IMR-90 (cell line): ENCODE measurements around the gene DPF3. TPM values are rescaled to one million over a fixed set of nuclear protein-coding genes. Genes with fewer than 3 reads are reported as not detected.
A peak's percentile ranks its signal among the peaks of the same experiment; 100 is the strongest.

Experiments
- ATAC-seq: fragments of 200-7000 bp; cut with Tn5 transposase; 2 replicates; pipeline ENCODE4 v1.9.1; 2020; ENCODE audit warnings: low read depth, mild to moderate bottlenecking, moderate library complexity
- BruUV-seq: library from RNA; stranded (reverse); fragments of 400-500 nt; replicated peaks from 2 replicates; lab custom pipeline; 2021; lab: Mats Ljungman, UMichigan
- CTCF ChIA-PET: fragments of 300-600 bp; formaldehyde crosslinking; extraction: SDS; loops from one replicate; lab custom pipeline; 2021; ENCODE audit warnings: antibody characterized with exemption; lab: Yijun Ruan, JAX
- POLR2A ChIA-PET: fragments of 300-600 bp; sonication (Branson Sonifier 250); formaldehyde crosslinking; loops from one replicate; lab custom pipeline; 2022; ENCODE audit warnings: antibody characterized with exemption; ENCODE audit not compliant: unreplicated experiment; lab: Charles Lee
- DNase-seq: peaks from one replicate; pipeline ENCODE4 v3.0.0; 2013
- H2AFZ ChIP-seq: replicated peaks from 2 replicates; pipeline ENCODE3; 2013; ENCODE audit warnings: low read length, mild to moderate bottlenecking; ENCODE audit not compliant: poor library complexity
- H2AK5ac ChIP-seq: 2 replicates; pipeline ENCODE4 v1.6.1; 2013; ENCODE audit warnings: low read depth, low read length, inconsistent platforms
- H2AK9ac ChIP-seq: replicated peaks from 2 replicates; pipeline ENCODE3; 2013; ENCODE audit warnings: mild to moderate bottlenecking, low read depth, low read length, moderate library complexity; ENCODE audit not compliant: poor library complexity
- H2BK120ac ChIP-seq: 2 replicates; pipeline ENCODE4 v1.6.1; 2013; ENCODE audit warnings: low read depth, low read length, inconsistent platforms
- H2BK15ac ChIP-seq: 3 replicates; pipeline ENCODE4 v1.6.1; 2013; ENCODE audit warnings: low read depth, low read length, inconsistent platforms
- H2BK20ac ChIP-seq: 2 replicates; pipeline ENCODE4 v1.6.1; 2013; ENCODE audit warnings: low read depth, mild to moderate bottlenecking, inconsistent platforms, low read length, moderate library complexity
- H2BK5ac ChIP-seq: 2 replicates; pipeline ENCODE4 v1.6.1; 2013; ENCODE audit warnings: mild to moderate bottlenecking, low read depth, low read length, inconsistent platforms; ENCODE audit not compliant: poor library complexity, severe bottlenecking
- H3K14ac ChIP-seq: replicated peaks from 2 replicates; pipeline ENCODE4 v1.6.1; 2013; ENCODE audit warnings: low read depth, low read length, inconsistent platforms
- H3K18ac ChIP-seq: 2 replicates; pipeline ENCODE4 v1.6.1; 2013; ENCODE audit warnings: low read depth, low read length, control low read depth
- H3K23ac ChIP-seq: 2 replicates; pipeline ENCODE4 v1.6.1; 2013; ENCODE audit warnings: low read depth, low read length, inconsistent platforms
- H3K27ac ChIP-seq: 2 replicates; pipeline ENCODE4 v1.5.1; 2013; ENCODE audit warnings: mild to moderate bottlenecking, control low read depth, low read length; ENCODE audit not compliant: insufficient read depth
- H3K27me3 ChIP-seq: 2 replicates; pipeline ENCODE4 v1.6.1; 2013; ENCODE audit warnings: low read length; ENCODE audit not compliant: control insufficient read depth, insufficient read depth
- H3K36me3 ChIP-seq: 2 replicates; pipeline ENCODE4 v1.6.1; 2013; ENCODE audit warnings: low read length, mixed read lengths; ENCODE audit not compliant: control insufficient read depth, insufficient read depth
- H3K4ac ChIP-seq: 2 replicates; pipeline ENCODE4 v1.6.1; 2013; ENCODE audit warnings: low read depth, low read length, inconsistent platforms
- H3K4me1 ChIP-seq: 2 replicates; pipeline ENCODE4 v1.6.1; 2013; ENCODE audit warnings: low read length, mixed read lengths; ENCODE audit not compliant: control insufficient read depth, insufficient read depth
- H3K4me2 ChIP-seq: 2 replicates; pipeline ENCODE4 v1.6.1; 2013; ENCODE audit warnings: low read depth, mild to moderate bottlenecking, control low read depth, low read length, moderate library complexity
- H3K4me3 ChIP-seq: 2 replicates; pipeline ENCODE4 v1.5.1; 2013; ENCODE audit warnings: low read depth, mild to moderate bottlenecking, control low read depth, low read length, moderate library complexity; ENCODE audit not compliant: insufficient read depth
- H3K56ac ChIP-seq: 2 replicates; pipeline ENCODE4 v1.6.1; 2013; ENCODE audit warnings: low read length, inconsistent platforms; ENCODE audit not compliant: insufficient read depth; ENCODE audit errors: extremely low read depth
- H3K79me1 ChIP-seq, 2 experiments: 2 replicates each; pipeline ENCODE4 v1.6.1; 2013; ENCODE audit warnings: low read length in 2 of 2, inconsistent platforms in 1 of 2, low read depth in 1 of 2
- H3K9ac ChIP-seq: 2 replicates; pipeline ENCODE4 v1.6.1; 2013; ENCODE audit warnings: low read depth, low read length, control low read depth
- H3K9me1 ChIP-seq: 2 replicates; pipeline ENCODE4 v1.6.1; 2013; ENCODE audit warnings: low read length, inconsistent platforms; ENCODE audit not compliant: insufficient read depth
- H3K9me3 ChIP-seq: 2 replicates; pipeline ENCODE4 v1.6.1; 2013; ENCODE audit warnings: low read length; ENCODE audit not compliant: control insufficient read depth, insufficient read depth
- H4K20me1 ChIP-seq: 2 replicates; pipeline ENCODE4 v1.6.1; 2013; ENCODE audit warnings: low read length, inconsistent platforms; ENCODE audit not compliant: insufficient read depth
- H4K5ac ChIP-seq: 2 replicates; pipeline ENCODE4 v1.6.1; 2013; ENCODE audit warnings: mild to moderate bottlenecking, low read depth, low read length, control low read depth
- H4K8ac ChIP-seq, 2 experiments: 2 replicates each; pipeline ENCODE4 v1.6.1; 2013; ENCODE audit warnings: low read depth in 2 of 2, low read length in 2 of 2, control low read depth in 1 of 2, inconsistent platforms in 1 of 2
- H4K91ac ChIP-seq: 2 replicates; pipeline ENCODE4 v1.6.1; 2013; ENCODE audit warnings: low read depth, low read length, inconsistent platforms; ENCODE audit not compliant: insufficient read depth
- CHD1 ChIP-seq: IDR thresholded peaks from 2 replicates; pipeline ENCODE4 v1.6.1; 2012; ENCODE audit warnings: low read depth, low read length, improper control_type of control experiment
- MAFK ChIP-seq: IDR thresholded peaks from 2 replicates; pipeline ENCODE4 v1.6.1; 2012; ENCODE audit warnings: low read depth, low read length, improper control_type of control experiment
- MXI1 ChIP-seq: IDR thresholded peaks from 2 replicates; pipeline ENCODE4 v1.6.1; 2012; ENCODE audit warnings: low read depth, mild to moderate bottlenecking, low read length, moderate library complexity, borderline replicate concordance
- NFE2L2 ChIP-seq: fragments of 150-350 bp; IDR thresholded peaks from 2 replicates; pipeline ENCODE4 v1.6.1; 2016; ENCODE audit warnings: low read depth, mild to moderate bottlenecking, low read length
- RCOR1 ChIP-seq: IDR thresholded peaks from 2 replicates; pipeline ENCODE4 v1.6.1; 2012; ENCODE audit warnings: mild to moderate bottlenecking, low read length, improper control_type of control experiment; ENCODE audit not compliant: insufficient replicate concordance
- WGBS, 2 experiments: methylation state at CpG; one replicate each; pipeline versions ENCODE4 v1.1.5 to v1.1.7; 2013; ENCODE audit warnings: missing lambda C conversion rate in 2 of 2; ENCODE audit not compliant: insufficient read length in 1 of 2; ENCODE audit errors: extremely low coverage in 2 of 2; 5-methylcytosine and 5-hydroxymethylcytosine counted together
- dilution Hi-C: fragments of 300-500 bp; cut with HindIII; formaldehyde crosslinking; loops from one replicate; pipeline ENCODE4 v1.14.3; 2018; ENCODE audit warnings: low sequenced_read_pairs; ENCODE audit not compliant: unreplicated experiment
- in situ Hi-C: fragments of 300-500 bp; cut with MboI; formaldehyde crosslinking; loops from 3 replicates; pipeline ENCODE4 v1.14.3; 2019; ENCODE audit warnings: low sequenced_read_pairs, inconsistent platforms, mixed read lengths
- intact Hi-C: fragments of 100-400 bp; cut with micrococcal nuclease; formaldehyde crosslinking; loops from 2 replicates; pipeline ENCODE4 v1.10.0; 2022
- polyA plus RNA-seq, 3 experiments: library from polyadenylated mRNA; depleted of rRNA; stranded (reverse); fragments of >200 nt; gene quantifications; 2 replicates each; pipeline ENCODE4 v1.2.3, GENCODE V29; 2012; ENCODE audit warnings: low replicate concordance in 1 of 3
- total RNA-seq: library from RNA; depleted of rRNA; stranded (reverse); fragments of >200 nt; gene quantifications from 2 replicates; pipeline ENCODE4 v1.2.3, GENCODE V29; 2012

The DPF3 gene
- total and polyA plus RNA-seq, 2 of the 4 experiments (the other 2 are of a cell fraction) = 30.5 to 32.8 TPM

DNA sequence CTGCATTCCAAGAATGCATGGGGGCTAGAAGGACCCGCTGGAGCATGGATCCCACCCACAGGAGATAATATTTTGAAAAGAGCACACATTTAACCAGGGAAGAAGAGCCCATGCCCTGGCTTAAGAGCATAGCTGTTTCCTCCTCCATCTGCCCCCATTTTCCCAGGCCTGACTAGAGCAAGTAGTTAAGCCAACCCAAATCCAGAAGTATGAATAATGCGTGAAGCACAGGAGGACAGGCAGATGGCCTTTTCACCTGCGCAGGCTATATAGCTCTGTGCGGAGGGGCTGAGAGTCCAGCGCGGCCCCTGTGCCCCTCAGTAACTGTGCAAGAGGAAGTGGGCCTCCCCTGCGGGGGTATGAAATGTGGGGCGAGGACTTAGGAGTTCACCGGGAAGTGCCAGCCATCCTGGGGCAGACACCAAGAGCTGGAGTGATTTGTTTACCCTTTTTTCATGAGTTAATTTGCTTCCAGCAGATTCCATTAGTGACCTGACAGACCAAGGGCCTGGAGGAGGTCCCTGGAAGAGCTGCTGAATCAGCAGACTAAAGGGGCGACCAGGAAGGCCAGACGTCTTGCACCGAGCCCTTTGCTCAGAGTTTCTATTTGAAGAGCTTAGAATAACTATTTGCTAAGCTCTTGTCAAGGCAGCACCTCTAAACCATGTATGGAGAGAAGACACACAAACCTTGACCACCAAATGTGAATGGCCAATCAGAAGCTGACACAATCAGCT is 37.2 kb downstream of the DPF3 start:
- Histone ChIP-seq H3K4me2 (no peak overlapping the region), H2BK5ac (no peak overlapping the region), H3K56ac (no peak overlapping the region), H2BK15ac (no peak overlapping the region), H3K9ac (no peak overlapping the region), H3K27ac (no peak overlapping the region), H2BK20ac (no peak overlapping the region), H4K5ac (no peak overlapping the region), H3K36me3 (peaks cover 2% of the 10 kb centered on the region; the same call in 1 of the 2 replicates), H2AK9ac (no peak overlapping the region), H3K18ac (no peak overlapping the region), H2BK120ac (no peak overlapping the region), H3K4ac (no peak overlapping the region), H3K23ac (no peak overlapping the region), H3K4me1 (peaks cover 3% of the 10 kb centered on the region; the same call in 1 of the 2 replicates), H3K9me1 (0 out of 2 replicates have a peak, but pooled peaks cover 5% of the 10 kb centered on the region), H2AFZ (no peak overlapping the region), H3K79me1 (peaks cover 45 to 65% of the 10 kb centered on the region in 2 experiments), H2AK5ac (no peak overlapping the region), H3K27me3 (no peaks in the 10 kb centered on the region), H3K4me3 (no peak overlapping the region), H3K9me3 (no peaks in the 10 kb centered on the region), H4K8ac (no peak overlapping the region), H4K20me1 (peaks cover 21% of the 10 kb centered on the region), H3K14ac (no peak overlapping the region), H4K91ac (no peak overlapping the region)
- ChIA-PET CTCF (interaction anchor here (0.5 kb wide), 1 partner anchor 46 kb away, joined by 5 read pairs; no protein-coding TSS in a partner anchor), POLR2A (no interaction called here)
- in situ Hi-C loops = no loop called here
- TF ChIP-seq RCOR1 = no peak
- no peak for TF ChIP-seq NFE2L2
- peak; percentile 32; the same call in 1 of the 2 replicates for TF ChIP-seq MAFK
- TF ChIP-seq CHD1 = no peak
- TF ChIP-seq MXI1 = no peak
- no peak for DNase-seq
- ATAC-seq = no peak
- no TSS peak for BruUV-seq
- intact Hi-C loops = no loop called here
- WGBS, 2 experiments = 82% methylated on average over 9 of the region's 12 CpGs; no CpG with 5 or more reads in 1 of the 2 experiments
- dilution Hi-C loops = no loop called here
